NCI-H524 treated with DMSO at 0.1 percent for 48 hours (cell line): Measurements from ENCODE around the gene NPIPB2.

Experiments used
- DNase-seq: peaks from one replicate; lab custom pipeline; 2025; lab: John Stamatoyannopoulos, UW

The NPIPB2 gene

DNA sequence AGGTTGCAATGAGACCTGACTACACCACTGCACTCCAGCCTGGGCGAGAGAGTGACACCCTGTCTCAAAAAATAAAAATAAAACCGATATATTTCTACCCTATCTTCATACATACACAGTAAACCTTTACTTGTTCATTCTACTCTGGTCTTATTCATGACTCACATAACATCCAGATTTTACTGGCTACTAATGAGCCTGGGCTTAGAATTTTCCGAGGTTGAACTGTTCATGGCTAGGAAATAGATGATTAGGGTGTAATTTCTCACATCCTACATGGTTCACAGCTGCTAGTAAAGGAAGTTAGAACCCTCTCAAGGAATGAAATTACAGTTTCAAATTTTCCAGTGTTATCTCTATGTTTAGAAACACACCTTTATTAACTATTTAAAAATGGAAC, 40.8 kb downstream of the NPIPB2 start:
- DNase-seq = no peak

DNA sequence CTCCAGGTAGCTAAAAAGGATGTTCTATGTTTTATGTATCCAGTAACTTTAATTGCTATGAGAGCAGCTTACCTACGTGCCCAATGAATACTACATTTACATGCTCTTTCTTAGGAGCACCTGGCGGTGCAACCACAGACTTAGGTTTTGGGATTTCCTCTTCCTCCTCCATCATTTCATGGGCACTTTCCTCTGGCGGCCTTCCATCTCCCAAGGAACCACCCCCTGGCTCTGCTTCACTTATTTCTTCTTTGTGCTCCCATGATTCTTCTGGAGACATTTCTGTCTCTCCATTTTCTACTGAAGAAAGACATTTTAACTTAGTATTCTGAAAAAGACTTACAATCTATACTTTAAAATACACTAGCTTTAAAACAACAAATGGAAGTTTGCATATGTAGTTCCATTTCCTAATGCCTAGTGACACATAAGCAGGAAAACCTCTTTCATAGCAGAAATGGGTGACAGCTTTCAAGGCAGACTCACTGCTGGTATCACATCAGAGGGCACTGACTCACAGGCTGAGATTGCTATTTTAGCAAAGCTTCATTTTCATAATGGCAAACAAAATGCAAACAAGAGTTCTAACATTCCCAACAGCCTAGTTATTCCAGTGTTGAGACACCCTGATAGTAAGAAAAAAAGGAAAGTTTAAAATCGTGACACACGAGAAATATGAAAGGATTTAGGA, 45.2 kb downstream of the NPIPB2 start:
- DNase-seq = no peak

DNA sequence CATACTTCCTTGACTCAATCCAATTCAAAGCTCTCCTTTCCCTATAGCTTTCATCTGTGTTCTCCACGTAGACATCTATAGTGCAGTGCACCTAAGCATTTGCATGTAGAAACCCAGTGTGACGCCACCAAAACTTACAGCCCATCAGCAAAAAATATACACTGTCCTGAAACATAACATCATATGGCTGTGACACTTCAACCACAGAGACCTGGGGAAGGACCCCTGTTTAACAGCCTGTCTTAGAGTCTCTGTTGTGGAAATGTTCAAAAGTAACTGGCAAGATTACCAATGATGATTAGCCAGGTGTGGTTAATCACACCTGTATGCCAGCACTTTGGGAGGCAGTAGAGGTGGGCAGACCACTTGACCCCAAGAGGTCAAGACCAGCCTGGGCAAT, 48.3 kb downstream of the NPIPB2 start:
- no peak for DNase-seq

DNA sequence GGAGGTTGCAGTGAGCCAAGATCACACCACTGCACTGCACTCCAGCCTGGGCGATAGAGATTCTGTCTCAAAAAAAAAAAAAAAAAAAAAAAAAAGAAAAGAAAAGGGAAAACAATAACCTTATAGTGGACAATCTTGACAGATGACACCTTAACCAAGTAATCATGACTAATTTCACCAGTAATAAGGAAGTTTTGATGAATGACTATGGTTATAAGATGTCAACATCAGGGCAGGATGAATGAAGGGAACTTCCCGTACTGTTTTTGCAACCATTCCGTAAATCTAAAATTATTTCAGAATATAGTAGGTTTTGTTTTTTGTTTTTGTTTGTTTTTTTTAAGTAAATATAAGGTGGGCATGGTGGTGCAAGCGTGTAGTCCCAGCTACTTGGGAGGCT, 49.1 kb downstream of the NPIPB2 start:
- no peak for DNase-seq

DNA sequence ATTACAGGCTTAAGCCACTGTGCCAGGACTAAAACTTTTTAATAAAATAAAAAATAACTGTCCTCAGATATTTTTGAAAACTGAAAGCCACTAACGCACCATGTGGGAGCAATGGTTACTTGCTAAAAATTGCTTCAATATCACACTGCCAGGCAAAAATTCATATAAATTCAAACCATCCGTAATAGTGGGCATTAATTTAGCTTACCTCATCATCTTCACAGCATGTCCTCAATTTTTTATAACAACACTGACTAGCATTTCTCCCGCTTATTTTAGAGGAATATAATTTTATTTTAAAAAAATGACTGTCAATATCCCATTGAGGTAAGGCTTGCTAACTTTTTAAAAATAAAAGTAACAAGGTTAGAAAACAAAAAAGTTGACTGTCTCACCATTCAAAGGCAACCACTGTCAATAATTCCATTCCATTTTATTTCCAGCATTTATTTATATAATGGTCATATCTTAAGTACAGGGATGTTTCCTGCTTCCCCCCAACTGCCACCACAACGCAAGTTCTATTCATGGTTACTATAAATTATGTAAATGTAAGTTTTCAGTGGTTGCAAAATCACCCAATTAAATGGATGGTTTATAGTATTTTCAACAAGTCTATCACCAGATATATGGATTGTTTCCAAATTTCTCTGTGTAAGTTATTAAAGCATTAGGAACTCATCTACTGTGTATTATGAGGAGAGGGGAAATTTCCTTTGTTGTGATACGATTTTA, 51.4 kb downstream of the NPIPB2 start:
- DNase-seq = no peak

DNA sequence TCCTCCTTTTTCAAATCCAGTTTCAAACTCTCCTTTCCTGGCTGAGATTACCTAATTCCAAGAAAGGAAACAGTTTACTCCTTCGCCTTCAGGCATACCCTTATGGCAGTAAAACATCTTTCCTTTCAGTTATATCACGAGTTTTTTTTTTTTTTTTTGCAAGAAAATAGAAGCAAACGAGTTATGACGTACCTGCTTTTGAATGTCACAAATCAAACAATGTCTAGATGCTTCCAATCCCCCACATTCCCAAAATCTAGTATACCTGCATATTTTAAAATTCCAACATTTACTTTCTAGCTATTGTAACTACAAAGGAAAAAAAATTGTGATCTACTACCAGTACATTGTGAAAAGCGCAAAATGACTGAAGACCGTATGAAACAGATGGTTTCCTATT, 55.0 kb downstream of the NPIPB2 start:
- no peak for DNase-seq

DNA sequence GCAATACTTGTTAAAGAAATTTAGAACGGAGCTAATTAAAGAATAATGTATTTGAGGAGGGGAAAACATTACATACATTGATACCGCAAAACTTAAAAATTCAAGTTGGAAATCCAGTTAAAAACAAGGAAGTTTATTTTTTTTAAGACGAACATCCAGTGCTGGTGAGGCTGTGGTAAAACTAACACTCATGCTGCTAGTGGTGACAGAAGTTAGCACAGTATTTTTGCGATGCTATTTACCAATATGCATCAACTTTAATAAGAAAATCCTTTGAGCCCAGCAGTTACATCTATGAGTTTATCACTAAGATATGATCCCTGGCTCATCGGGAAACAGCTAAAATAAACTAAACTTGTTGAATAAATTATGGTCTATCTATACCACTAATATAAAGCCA, 57.8 kb downstream of the NPIPB2 start:
- no peak for DNase-seq

DNA sequence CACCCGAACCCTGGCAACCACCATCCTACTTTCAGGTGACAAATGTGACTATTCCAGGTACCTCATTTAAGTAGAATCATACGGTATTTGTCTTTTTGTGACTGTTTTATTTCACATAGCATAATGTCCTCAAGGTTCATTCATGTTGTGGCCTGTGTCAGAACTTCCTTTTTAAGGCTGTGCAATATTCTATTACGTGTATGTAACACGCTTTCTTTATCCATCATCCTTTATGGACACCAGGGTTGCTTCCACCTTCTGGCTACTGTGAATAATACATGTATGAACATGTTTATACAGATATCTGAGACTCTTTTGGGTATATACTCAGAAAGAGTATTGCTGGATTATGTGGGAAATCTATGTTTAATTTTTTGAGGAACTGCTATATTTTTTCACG, 61.8 kb downstream of the NPIPB2 start:
- no peak for DNase-seq

DNA sequence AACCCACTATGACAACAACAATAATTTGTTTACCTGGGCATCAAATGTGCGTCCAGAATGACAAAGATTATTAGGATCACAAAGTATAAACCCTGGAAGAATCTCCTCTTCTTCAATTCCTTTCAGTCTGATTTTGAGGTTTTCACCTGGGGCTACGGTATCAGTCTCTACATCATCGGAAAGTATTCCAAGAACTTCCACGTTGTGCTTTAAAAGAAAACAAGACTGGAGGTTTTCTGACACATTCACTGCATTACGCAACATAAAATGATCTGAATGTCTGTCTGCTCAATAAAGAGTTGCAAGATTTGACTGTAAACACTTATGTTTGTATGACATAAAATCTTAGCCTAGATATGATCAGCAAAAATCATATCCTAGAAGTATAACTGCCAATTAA, 64.5 kb downstream of the NPIPB2 start:
- no peak for DNase-seq
